Progenitor cell of endocrine pancreas (in vitro differentiated cells): ENCODE data around the gene FOXD2. TPM values are rescaled to one million over a fixed set of nuclear protein-coding genes. Genes with fewer than 3 reads are reported as not detected.

Experiments used
- DNase-seq: peaks from one replicate; pipeline ENCODE4 v3.0.0; 2021; ENCODE audit warnings: low spot score; ENCODE audit not compliant: unreplicated experiment
- H3K27ac Mint-ChIP-seq: 2 replicates; pipeline ENCODE4 v1.8.0; 2021; ENCODE audit warnings: mild to moderate bottlenecking, moderate library complexity, mixed read lengths
- H3K27me3 Mint-ChIP-seq: 2 replicates; pipeline ENCODE4 v1.8.0; 2021; ENCODE audit warnings: mixed read lengths
- H3K36me3 Mint-ChIP-seq: 2 replicates; pipeline ENCODE4 v1.8.0; 2022; ENCODE audit warnings: mixed read lengths; ENCODE audit not compliant: insufficient read depth
- H3K4me1 Mint-ChIP-seq: 2 replicates; pipeline ENCODE4 v1.8.0; 2021; ENCODE audit warnings: low read depth, mixed read lengths
- H3K4me3 Mint-ChIP-seq: 2 replicates; pipeline ENCODE4 v1.8.0; 2021; ENCODE audit warnings: low read depth, mild to moderate bottlenecking, moderate library complexity, mixed read lengths
- H3K9me3 Mint-ChIP-seq: 2 replicates; pipeline ENCODE4 v1.8.0; 2021; ENCODE audit warnings: low read depth, mixed read lengths
- total RNA-seq: library from RNA; stranded (reverse); gene quantifications from 2 replicates; pipeline ENCODE4 v1.2.1, GENCODE V29; 2021
- TF ChIP-seq, protein P1 (sequence below): fragments of 200-600 bp; sonication (generic); IDR thresholded peaks from one replicate; pipeline ENCODE4 v1.5.0; 2021; ENCODE audit warnings: antibody characterized with exemption, mild to moderate bottlenecking; ENCODE audit not compliant: unreplicated experiment

FOXD2 gene
- total RNA-seq, 1 donor from 2014 or later, result 0.05 TPM

DNA sequence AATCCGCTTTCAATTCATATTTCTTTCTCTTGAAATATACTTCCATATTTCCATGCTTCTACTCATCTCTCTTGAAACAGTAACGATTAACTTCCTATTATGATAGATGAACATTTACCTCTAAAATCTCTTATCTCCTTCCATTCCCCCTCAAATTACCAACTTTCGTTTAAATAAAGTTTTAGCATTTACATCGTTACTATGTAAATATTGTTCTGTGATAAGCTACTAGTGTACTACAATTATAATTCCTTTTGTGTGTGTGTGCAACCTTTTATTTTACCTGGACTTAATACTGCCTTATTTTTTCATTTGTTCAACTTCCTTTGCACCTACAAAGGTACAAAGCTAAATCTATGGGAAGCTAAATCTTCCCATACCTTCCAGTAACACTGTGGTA is 17.3 kb upstream of the FOXD2 start:
- Mint-ChIP-seq H3K27ac (no peak overlapping the region), H3K4me3 (no peak overlapping the region), H3K36me3 (no peaks in the 10 kb centered on the region), H3K27me3 (peaks cover 81% of the 10 kb centered on the region), H3K9me3 (no peaks in the 10 kb centered on the region), H3K4me1 (no peaks in the 10 kb centered on the region)
- TF ChIP-seq, protein P1, sequence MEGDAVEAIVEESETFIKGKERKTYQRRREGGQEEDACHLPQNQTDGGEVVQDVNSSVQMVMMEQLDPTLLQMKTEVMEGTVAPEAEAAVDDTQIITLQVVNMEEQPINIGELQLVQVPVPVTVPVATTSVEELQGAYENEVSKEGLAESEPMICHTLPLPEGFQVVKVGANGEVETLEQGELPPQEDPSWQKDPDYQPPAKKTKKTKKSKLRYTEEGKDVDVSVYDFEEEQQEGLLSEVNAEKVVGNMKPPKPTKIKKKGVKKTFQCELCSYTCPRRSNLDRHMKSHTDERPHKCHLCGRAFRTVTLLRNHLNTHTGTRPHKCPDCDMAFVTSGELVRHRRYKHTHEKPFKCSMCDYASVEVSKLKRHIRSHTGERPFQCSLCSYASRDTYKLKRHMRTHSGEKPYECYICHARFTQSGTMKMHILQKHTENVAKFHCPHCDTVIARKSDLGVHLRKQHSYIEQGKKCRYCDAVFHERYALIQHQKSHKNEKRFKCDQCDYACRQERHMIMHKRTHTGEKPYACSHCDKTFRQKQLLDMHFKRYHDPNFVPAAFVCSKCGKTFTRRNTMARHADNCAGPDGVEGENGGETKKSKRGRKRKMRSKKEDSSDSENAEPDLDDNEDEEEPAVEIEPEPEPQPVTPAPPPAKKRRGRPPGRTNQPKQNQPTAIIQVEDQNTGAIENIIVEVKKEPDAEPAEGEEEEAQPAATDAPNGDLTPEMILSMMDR, result no peak
- DNase-seq, result no peak

DNA sequence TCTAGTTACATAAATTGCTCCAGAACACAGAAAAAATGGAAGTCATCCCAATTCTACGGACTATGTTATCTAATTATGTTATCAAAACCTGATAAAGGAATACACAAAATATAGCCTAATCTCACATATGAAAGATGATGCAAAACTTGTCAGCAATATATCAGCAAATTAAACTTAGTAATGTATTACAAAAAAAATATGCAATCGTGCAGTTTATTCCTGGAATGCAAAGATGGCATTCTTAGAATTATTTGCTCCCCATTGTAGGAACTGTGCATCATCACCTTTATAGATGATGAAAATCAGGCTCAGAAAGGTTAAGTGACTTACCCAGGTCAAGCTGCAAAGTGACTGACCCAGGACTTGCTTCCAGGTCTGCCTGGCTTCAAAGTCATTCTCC is 14.0 kb upstream of the FOXD2 start:
- H3K36me3 Mint-ChIP-seq, result no peaks in the 10 kb centered on the region
- peaks cover 81% of the 10 kb centered on the region for H3K27me3 Mint-ChIP-seq
- no peak overlapping the region for H3K4me3 Mint-ChIP-seq
- no peaks in the 10 kb centered on the region for H3K4me1 Mint-ChIP-seq
- TF ChIP-seq, protein P1, result no peak
- H3K9me3 Mint-ChIP-seq, result no peaks in the 10 kb centered on the region
- H3K27ac Mint-ChIP-seq, result no peak overlapping the region
- no peak for DNase-seq

DNA sequence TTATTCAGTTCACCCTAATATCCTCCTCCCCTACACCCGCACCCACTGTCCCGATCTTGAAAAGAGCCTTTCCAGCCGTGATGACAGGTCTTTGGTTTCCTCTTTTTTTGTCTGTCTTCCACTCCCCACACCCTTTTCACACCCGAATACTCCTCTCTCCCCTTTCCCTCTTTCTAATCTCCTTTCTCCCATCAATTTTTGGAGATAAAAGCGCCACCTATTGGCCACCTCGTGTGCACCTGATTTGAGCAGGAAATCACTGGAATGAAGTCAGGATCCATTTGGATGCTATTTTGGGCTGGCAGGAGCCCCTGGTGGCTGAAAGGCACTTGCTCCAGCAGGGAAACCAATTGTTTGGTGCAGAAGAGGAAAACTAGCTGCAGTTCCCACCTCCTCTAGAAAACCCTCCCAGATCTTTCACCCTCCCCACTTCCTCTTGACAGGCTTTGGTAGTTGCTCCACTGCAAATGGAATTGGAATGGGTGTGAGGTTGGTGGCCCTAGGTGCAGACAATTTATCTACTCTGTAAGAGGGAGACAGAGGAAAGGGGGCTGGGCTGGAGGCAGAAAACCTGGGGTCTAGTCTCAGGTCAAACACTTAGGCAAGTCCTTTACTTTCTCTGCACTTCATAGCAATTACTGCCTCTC is 13.4 kb upstream of the FOXD2 start:
- Mint-ChIP-seq H3K36me3 (no peaks in the 10 kb centered on the region), H3K27ac (no peak overlapping the region), H3K4me3 (no peak overlapping the region), H3K27me3 (peaks cover 81% of the 10 kb centered on the region), H3K9me3 (no peaks in the 10 kb centered on the region), H3K4me1 (no peaks in the 10 kb centered on the region)
- TF ChIP-seq, protein P1, result peak; percentile 81
- DNase-seq, result no peak

DNA sequence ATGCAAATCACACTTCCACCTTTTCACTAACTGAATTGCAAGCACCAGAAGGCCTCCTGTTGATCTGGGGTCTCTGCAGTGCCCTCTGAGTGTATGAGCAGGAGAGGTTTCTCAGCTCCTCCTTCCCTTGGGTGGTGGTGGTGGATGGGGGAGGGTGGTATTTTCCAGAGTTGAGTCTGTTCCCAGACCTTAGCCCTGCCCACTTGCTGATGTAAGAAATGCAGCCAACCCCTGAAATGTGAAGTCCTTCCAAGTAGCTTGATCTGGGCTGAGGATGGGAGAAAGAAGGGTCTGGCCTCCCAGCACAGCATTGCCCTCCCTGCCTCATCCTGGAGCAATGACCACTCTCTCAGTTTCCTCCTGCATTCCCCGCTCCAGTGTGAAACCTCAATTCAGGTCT is 6.3 kb upstream of the FOXD2 start:
- H3K4me1 Mint-ChIP-seq, result peaks cover 9% of the 10 kb centered on the region
- no peaks in the 10 kb centered on the region for H3K9me3 Mint-ChIP-seq
- DNase-seq, result no peak
- no peak overlapping the region for H3K4me3 Mint-ChIP-seq
- H3K27ac Mint-ChIP-seq, result no peak overlapping the region
- peaks cover 85% of the 10 kb centered on the region for H3K27me3 Mint-ChIP-seq
- TF ChIP-seq, protein P1, result no peak
- no peaks in the 10 kb centered on the region for H3K36me3 Mint-ChIP-seq

DNA sequence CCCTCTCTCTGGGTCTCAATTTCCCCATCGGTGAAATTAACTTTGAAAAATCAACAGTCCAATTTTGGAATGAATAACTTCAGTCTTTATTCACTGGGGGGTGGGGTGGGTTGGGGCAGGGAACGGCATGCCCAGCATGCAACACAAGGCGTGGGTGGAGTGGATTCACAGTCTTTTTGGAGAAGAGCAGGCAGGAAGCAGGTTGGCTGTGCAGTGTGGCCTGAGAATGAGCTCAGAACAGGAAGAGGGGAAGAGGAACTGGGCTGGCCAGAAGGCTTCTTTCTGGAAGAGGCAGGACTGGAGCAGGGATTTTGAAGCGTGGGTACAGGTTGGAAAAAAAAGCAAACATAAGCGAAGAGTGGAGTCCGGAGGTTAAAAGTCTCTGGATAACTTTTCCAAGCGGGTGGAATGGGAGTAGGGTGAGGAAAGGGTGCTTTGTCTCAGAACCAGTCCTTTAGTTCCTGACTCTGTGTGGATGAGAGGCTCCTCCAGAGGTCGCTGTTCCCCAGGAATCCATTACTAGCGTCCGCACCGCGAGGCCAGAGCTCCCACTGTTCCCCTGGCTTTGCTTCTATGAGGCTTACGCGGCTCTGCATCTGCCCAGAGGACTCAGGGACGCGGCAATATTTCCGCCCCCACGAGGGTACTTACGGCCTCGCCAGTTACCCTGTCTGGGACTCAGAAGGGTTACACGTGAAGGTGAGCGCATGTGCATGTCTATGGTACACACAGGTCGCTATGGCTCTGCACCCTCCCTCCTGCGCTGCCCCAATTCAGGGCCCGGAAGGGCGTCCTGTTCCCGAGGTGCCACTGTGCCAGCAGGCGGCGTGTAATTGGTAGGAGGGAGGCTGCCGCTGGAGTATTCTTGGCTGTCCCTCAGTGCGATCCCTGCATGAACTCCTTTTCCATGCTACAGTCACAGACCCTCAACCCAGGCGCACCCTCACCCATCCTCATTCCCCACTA is 5.5 kb upstream of the FOXD2 start:
- H3K36me3 Mint-ChIP-seq, result no peaks in the 10 kb centered on the region

More for the DNA sequence above, 5.5 kb upstream of the FOXD2 start:
- Mint-ChIP-seq H3K9me3 (no peaks in the 10 kb centered on the region), H3K4me3 (peak overlapping the region; percentile 22), H3K27ac (no peak overlapping the region), H3K27me3 (peaks cover 82% of the 10 kb centered on the region), H3K4me1 (peaks cover 10% of the 10 kb centered on the region)
- peak; percentile 76 for DNase-seq
- TF ChIP-seq, protein P1, result peak; percentile 90
